HG03575 (cell line): ENCODE results near the gene EVA1C.
"Not testable (repeated sequence)": the region's sequence is repeated elsewhere in the genome, so short reads cannot be mapped to it uniquely, and the experiment has no call there.

Experiments
- ATAC-seq: cut with Tn5 transposase; IDR thresholded peaks from one replicate; pipeline ENCODE4 v1.9.1; 2021; ENCODE audit not compliant: unreplicated experiment, insufficient number of reproducible peaks, low FRiP score; ENCODE audit errors: extremely low read depth

The EVA1C gene

DNA sequence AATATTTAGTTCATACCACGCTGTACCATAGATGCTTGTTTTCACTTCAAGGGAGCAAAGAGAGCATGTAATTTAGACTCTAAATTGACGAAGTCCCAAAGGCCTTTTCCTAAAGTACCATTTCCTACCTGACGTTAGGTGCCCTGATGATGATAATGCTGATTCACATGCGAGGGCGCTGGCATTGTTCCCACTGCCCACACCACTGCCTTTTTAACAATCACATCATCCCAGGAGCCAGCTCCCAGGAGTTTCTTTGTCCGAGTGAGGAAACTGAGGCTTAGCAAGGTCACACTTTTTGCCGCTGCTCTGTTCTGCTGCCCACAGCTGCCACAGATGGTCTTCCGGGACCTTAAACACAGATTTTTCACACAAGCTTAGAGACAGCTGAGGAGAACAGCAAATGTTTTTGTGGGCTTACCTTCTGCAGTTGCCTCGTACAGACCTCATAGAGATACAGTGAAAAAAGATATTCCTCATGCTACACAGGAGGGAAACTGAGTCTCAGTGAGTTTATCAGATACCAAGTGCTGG lies 69.4 kb downstream of the EVA1C start:
- ATAC-seq, result no peak

DNA sequence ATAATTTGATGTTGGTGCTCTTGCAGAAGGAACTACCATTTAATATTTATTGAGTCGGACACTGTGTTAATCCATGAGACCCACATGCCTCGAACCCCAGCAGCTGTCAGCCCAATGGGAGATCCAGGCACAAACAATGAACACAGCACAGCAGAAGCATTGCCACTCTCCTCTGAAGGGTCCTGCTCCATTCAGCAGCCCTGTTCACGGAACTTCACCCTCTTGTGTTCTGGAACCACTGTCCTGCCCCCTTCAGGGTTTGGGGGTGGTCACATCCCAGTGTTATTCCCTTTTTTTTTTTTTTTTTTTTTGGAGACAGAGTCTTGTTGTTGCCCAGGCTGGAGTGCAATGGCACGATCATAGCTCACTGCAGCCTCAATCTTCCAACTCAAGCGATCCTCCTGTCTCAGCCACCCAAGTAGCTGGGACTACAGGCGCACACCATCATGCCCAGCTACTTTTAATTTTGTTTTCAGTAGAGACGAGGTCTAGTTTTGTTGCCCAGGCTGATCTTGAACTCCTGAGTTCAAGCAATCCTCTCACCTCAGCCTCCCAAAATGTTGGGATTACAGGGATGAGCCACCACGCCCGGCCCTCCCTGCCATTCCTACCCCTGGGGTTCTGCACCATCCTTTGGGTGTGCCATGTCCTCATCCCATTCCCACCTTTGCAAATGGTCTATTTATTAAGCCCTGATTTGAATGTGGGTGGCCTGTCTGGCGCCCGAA lies 70.2 kb downstream of the EVA1C start:
- ATAC-seq, result no peak

DNA sequence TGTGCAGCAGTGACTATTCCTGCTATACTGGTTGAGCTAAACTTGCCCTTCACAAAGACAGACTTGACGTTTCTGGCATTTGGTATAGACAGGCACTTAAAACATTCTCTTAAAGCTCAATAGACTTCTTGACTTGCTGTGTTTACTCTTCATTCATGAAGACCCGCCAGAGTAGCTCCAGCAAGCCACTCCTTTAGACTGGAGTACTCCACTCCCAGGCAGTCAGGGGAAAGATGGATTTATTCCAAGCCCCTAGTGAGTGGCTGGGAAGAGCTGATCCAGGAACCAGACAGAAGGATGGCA lies 70.7 kb downstream of the EVA1C start:
- ATAC-seq, result no peak

DNA sequence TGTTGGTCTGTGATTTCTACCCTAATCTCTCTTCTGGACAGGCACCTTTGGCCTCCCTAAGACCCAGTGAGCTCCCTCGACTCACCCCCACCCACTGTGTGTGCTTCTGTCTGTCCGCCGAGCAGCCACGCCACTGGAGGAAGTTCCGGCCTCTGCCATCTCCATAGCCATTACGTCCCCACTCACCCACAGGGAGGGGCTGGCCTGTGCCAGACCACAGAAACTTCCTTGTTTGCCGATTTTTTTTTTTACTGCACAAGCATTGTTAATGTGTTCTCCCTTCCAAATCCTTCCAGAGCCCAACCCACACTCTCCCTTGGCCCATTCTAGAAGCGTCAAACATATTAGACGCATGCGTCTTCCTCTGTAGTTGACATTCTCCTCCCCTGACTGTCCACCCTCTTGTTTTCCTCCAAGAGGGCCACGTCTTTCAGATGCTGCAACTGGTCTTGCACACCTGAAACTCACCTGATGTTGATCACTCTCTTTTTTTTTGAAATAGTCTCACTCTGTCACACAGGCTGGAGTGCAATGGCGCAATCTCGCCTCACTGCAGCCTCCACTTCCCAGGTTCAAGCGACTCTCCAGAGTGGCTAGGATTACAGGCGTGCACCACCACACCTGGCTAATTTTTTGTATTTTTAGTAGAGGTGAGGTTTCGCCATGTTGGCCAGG lies 72.3 kb downstream of the EVA1C start:
- no peak for ATAC-seq

DNA sequence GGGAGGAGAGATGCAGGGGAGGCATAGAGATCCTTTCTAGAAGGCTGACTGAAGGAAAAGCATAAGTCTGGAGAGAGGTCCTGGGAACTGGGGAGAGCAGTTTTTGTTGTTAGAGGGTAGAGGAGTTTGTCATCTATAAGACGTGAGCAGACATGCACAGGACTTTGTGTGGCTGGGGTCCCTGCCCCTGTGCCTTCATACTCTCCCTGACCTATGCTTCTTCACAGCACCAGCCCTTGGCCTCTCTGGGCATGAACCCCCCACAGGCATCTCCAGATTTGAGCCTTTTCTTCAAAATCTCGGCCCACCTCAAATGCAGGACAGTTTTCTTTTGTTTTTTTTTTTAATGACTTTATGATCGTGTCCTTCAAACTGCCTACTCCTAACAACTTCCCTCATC lies 79.9 kb downstream of the EVA1C start:
- ATAC-seq, result no peak

DNA sequence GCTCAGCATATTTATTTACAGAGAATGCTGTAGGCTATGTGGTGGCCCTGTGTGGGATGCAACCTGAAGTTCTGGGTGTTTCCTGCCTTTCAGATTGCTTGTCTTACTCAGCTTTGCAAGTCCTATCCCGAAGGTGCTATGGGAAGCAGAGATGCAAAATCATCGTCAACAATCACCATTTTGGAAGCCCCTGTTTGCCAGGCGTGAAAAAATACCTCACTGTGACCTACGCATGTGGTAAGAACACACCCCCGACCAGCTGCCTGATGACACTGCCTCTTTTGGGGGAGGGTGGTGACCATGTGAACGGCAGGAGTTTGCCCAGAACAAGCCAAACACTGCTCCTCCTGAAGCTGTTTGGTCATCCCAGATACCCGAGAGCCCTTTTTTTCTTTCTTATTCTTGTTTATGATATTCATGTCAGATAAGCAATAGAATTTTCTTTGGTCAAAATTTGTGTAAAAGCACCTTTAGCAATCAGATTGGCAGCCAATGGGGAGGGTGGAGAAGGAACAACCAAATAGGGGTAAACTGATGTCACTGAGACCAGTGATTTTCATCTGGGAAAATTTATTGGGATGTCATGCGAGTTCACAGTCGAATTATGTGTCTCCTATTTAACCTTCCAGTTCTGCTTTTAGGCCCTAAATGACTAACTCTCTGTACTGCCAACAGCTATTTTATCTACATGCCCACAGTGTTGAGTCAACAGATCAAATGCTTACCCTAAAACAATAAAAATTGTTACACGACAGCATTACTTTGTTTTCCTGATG lies 82.6 kb downstream of the EVA1C start:
- ATAC-seq, result no peak

DNA sequence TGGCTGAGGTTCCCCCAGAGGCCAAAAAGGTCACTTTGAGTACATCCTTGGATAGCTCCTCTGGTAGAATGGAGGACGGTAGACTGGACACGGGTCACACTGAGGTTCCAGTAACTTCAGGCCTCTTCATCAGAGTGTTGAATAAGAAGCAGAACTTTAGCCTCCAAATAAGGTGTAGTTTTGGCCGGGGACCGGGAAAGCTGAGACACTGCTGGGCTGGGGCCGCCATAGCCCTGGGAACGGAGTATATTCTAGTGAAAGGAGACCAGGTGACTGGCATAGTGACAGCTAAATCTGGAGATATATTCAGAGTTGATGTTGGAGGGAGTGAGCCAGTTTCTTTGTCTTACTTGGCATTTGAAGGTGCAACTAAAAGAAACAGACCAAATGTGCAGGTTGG lies 84.1 kb downstream of the EVA1C start:
- ATAC-seq, result no peak

DNA sequence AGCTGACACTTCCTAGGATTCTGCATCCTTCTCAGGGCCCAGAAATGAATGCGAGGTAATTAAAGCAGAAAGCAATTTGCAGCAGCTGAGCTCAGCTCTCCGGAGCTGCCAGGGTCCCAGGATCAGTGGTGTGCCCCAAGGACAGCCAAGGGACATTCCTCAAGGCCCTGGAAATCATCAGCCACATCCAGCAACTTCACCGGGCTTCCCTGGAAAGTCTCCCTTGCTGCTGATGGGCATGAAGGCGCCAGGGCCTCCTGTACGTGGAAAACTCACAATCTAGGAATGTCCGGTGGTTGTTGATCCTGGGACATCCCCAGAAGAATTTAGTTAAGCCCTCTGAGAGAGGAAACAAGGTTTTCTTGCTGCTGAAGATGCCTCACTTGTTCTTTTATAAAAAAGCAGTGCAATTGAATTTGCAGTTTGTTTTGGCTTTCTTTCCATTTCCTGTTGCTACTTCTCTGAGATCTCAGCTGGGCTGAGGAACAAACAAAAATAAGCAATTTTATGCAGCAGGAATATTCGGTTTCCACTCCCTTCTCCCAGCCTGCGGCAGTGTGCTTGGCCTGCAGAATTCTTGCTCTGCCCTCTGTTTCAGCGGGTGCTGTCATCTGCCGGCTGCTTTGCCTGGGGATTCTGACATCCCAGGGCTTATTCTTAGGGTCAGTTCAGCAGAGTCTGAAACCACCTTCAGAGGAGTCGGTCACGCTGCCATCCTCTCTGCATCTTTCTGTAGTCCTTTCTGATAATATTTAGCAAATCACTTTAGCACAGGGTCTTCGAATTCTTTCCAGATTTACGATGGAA lies 86.9 kb downstream of the EVA1C start:
- ATAC-seq, result no peak

DNA sequence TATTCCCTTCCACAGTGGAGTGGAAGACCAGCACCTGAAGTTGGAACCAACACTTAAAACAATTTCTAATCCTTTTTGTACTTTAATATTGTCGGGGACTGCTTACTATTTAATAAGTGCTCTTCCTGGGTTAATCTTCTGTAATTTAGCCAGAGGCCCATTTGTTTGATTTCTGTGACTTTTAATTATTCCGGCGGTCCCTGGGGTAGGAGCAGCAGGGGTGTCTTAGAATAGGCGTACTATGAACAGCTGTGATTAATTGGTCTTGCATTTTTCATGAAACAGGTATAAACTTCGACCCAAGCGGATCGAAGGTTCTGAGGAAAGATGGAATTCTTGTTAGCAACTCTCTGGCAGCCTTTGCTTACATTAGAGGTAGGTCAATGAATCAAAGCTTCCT lies 91.1 kb downstream of the EVA1C start:
- ATAC-seq, result not testable (repeated sequence)

DNA sequence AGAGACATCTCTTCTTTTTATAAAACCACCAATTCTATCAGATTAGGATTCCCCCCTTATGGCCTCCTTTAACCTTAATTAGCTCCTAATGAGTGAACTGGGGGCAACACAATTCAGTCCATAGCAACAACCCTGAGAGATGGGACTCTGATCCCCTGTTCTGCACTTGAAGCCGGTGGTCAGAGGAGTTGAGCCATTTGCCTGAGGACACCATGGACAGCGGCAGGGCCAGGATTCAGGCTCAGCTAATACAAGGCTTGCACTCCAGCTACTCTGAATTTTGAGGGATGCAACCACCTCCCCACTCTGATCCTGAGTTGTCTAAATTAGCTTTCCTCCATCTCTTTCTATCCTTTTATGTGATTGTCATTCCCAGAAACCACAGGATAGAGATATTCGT lies 93.3 kb downstream of the EVA1C start:
- ATAC-seq, result not testable (repeated sequence)

DNA sequence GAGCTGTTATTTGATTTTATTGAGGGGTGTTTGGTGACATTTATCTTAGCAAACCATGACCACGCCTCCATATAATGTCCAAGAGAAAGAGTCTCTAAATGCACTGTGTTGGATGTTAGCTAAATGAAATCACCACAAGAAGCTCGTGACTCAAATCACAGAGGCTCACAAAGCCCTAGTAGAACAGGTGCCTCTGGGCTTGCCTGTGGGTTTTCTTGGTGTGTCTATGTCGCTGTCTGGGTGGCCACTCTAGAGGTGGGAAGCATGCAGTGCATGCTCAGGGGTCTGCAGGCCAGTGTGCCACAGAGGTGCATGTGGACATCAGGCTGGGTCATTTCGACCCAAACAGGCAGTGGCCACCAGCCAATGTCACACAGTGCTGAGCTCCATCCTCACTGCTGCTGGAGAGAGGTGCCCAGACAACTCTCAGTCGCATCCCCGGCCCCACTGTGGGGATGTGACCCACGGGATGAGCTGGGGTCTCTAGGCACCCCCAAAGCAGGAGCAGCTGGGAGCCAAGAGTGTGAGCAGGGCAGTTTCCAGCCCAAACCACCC lies 94.0 kb downstream of the EVA1C start:
- ATAC-seq, result not testable (repeated sequence)

DNA sequence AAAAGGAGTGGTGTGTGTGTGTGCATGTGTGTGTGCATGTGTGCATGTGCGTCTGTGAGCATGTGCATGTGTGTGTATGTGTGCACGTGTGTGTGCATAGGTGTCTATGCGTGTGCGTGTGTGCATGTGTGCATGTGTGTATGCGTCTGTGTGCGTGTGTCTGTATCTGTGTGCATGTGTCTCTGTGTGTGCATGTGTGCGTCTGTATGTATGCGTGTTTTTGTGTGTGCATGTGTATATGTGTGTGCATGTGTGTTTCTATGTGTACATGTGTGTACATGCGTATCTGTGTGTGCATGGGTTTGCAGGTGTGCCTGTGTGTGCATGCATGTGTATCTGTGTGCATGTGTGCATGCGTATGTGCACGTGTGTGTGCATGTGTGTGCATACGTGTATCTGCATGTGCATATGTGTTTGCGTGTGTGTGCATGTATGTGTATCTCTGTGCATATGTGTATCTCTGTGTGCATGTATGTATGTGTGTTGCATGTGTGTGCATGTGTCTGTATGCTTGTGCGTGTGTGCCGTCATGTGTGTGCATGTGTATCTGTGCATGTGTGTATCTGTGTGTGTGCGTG lies 94.9 kb downstream of the EVA1C start:
- ATAC-seq, result no peak

DNA sequence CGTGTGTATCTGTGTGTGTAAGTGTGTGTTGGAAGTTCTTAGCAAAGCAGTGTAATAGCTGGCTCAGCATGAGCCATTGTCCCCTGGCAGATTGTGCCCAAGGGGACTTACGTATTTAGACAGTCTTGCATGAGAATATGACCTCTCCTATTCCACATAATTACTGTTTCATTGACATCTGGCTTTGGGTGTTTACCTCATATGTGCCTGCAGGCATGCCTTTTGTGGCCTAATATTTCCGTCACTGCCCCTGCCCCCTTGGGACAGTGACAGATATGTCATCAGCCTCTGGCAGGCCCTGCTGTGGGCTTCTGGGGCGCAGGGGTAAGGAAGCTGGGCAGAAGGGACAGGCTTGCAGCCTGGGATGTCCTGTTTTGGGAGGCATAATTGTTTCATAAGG lies 95.5 kb downstream of the EVA1C start:
- ATAC-seq, result not testable (repeated sequence)

DNA sequence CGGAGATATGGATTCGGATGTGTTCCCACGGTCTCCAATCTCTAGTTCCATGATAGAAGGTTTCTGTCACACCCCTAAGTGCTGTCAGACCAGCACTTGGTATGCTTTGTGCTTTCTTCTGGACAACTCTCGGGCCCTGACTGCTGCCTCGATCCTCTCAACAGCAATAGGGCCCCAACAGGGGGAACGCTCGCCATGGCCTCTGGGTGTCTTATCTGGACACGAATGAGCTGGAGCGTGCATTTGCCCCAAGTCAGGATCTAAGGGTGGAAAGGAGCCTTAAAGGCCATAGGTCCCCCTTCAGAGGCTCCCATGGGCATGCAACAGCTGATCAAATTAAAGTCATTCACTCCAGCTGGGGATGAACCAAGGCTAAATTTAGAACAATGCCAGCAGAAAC lies 96.1 kb downstream of the EVA1C start:
- no peak for ATAC-seq

DNA sequence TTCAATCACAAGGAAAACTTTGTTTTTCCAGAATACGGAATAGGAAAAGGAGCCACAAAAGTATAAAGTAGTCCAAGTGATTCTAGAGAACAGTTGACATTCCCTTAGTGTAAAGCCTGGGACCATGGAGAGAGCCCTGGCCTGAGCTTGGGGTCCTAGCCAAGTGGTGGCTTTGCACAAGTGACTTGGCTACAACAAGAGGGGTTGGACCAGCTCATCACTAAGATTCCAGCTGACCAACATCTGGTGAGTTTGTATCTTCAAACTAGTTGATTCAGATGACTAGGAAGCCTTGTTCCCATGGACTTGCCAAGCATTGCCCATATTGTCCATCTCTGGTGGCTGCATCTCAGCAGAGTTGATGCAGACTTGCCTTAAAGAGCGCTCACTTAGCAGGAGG lies 96.5 kb downstream of the EVA1C start:
- ATAC-seq, result not testable (repeated sequence)

DNA sequence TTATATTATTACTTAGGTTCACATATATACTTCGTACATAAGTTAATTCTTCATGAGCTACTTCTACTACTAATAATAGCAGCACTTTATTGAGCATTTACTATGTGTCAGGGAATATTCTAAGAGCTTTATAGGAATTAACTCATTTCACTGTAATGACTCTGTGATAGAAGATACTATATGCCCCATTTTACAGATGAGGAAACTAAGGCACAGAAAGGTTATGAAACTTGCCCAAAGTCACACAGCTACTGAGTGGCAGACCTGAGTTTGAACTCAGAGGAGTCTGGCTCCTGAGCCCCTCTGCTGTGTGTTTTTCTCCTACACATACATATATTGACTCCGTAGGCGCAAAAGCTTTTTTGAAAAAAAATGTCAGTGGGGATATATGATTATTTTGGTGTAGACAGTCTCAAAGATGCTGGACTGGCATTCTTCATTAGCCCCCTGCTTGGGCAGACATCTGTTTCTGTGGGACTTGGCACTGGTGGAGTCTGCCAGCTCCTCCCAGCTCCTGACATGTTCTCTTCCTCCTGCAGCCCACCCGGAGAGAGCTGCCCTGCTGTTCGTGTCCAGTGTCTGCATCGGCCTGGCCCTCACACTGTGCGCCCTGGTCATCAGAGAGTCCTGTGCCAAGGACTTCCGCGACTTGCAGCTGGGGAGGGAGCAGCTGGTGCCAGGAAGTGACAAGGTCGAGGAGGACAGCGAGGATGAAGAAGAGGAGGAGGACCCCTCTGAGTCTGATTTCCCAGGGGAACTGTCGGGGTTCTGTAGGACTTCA lies 102.0 kb downstream of the EVA1C start:
- no peak for ATAC-seq

DNA sequence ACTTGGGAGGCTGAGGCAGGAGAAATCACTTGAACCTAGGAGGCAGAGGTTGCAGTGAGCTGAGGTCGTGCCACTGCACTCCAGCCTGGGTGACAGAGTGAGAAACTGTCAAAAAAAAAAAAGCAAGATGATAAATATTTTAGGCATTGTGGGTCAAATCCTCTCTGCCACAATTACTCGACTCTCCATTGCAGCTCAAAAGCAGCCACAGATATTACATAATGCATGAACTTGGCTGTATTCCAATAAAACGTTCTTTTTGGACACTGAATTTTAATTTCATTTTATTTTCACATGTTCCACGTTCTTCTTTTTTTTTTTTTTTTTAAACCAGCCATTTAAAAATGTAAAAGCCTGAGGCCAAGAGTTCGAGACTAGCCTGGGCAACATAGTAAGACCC lies 103.4 kb downstream of the EVA1C start:
- no peak for ATAC-seq
